ENCODE results near the gene SLC39A3.

The SLC39A3 gene

DNA sequence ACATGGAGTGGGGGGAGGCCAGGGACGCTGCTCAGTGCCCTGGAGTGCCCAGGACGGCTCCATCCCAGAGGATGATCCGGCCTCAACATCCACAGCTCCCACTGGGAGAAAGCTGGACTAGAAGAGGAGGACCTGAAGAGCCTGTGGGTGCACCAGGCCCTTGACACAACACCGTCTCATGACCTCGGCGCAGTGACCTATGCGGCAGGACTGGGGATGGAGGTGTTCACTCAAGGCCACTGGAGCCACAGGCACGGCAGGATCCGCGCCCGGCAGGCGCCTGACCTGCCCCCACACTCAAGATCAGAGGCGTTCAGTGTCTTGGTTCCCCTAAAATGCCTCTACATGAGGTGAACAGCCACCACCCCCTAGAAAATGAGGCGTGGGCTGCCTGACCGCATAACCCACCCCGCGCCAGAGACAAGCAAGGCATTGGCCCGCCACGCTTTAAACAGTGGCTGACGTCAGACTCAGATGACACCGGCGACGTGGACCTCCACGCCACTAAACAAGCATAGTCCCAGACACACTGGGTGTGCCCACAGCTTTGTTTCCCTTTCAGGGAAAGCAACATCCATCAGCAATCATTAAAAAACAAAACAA, 35.2 kb upstream of the SLC39A3 start:
- TF ChIP-seq POLR2A (IDR thresholded peaks at IDR 0.05; ENCODE audit: low read depth, low read length) = no peak
- no peak for DNase-seq (ENCODE audit: insufficient read length, low spot score)
- no peak for FAIRE-seq

- TF ChIP-seq POLR2A (IDR thresholded peaks at IDR 0.05; ENCODE audit: low read depth, low read length) = no peak
- FAIRE-seq = no peak
- DNase-seq (ENCODE audit: insufficient read length, low spot score) = no peak
These were observed 34.4 kb upstream of the SLC39A3 start for GRCh38 chr19:2774083-2774679.

DNA sequence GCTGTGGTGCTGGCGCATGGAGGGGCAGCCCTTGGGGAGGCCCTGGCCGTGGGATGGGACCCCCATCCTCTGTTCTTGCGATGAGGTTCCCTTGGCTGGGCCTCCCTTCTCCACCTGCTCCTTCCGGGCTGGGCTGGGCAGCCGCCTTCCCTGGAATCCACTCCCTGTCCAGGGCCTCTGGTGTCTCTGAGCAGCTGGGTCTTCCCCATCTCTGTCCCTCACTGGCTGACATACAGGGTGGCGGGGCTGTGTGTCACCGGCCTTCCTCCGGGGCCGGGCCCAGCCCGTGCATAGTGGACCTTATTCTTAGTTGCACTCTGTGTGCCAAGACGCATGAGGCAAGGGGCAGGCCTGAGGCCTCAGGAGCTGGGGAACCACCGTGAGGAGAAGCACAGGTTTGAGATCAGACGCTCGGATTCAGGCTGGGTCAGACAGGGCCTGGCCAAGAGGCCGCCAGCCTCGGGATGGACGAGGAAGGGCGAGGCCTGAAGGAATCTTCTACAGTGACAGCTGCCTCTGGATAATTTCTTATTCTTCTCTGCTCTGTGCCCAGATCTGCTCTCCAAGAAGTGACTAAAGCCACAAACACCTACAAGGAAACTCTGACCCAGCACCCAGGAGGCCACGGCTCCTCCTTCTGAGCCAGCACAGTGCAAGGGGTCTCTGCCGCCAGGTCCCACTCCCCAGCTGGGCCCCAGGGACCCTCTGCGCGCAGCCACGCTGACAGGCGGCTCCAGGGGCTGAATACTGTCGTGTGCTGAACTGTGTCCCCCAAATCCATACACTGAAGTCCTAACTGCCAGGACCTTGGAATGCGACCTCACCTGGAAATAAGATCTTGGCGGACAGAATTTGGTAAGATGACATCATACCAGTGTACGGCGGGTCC, 32.2 kb upstream of the SLC39A3 start:
- DNase-seq (ENCODE audit: insufficient read length, low spot score) (no peak), FAIRE-seq (no peak)
- TF ChIP-seq POLR2A (IDR thresholded peaks at IDR 0.05; ENCODE audit: low read depth, low read length) = no peak

- TF ChIP-seq POLR2A (IDR thresholded peaks at IDR 0.05; ENCODE audit: low read depth, low read length) = no peak
- FAIRE-seq (no peak), DNase-seq (ENCODE audit: insufficient read length, low spot score) (no peak)
These were observed 30.5 kb upstream of the SLC39A3 start for GRCh38 chr19:2770055-2771013.

- DNase-seq (ENCODE audit: insufficient read length, low spot score) (no peak), FAIRE-seq (no peak)
- TF ChIP-seq POLR2A (IDR thresholded peaks at IDR 0.05; ENCODE audit: low read depth, low read length) = no peak
These were observed 29.4 kb upstream of the SLC39A3 start for GRCh38 chr19:2769218-2769617.

DNA sequence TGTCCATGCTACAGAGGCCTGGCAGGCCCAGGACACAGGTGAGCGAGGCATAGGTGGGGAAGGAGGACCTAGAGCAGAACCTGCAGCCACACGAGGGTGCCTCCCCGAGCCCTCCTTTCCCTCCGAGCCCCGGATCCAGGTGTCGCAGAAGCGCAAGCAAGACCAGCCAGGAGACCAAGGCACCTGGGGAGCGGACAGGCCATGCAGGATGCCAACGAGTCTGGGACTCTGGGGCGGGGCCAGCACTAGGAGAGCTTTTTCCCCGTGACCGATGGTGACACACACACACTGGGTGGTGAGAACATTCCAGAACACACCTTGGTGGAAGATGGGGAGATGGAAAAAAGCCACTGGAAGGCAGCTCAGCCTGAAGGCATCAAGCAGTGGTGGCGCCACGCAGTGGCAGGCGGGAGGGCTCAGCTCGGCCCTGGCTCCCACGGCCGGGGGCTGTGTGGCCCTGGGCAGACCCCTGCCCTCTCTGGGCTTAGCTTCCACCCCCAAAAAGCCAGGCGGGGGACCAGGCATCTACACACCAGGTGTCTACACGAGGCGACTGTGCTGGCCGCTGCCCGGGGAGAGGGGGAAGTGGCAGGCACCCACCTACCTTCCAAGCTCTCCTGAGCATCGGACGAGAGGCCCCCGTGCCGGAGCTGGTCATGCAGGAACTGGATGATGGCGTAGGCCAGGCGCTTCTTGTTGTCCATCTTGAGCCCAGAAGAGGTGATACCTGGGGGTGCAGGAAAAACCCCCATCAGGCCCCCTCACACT, 28.7 kb upstream of the SLC39A3 start:
- DNase-seq (ENCODE audit: insufficient read length, low spot score) (no peak), FAIRE-seq (no peak)
- no peak for TF ChIP-seq POLR2A (IDR thresholded peaks at IDR 0.05; ENCODE audit: low read depth, low read length)

- no peak for TF ChIP-seq POLR2A (IDR thresholded peaks at IDR 0.05; ENCODE audit: low read depth, low read length)
- no peak for FAIRE-seq
- DNase-seq (ENCODE audit: insufficient read length, low spot score) = no peak
These were observed 27.9 kb upstream of the SLC39A3 start for GRCh38 chr19:2767688-2768087.

- FAIRE-seq (no peak), DNase-seq (ENCODE audit: insufficient read length, low spot score) (no peak)
- no peak for TF ChIP-seq POLR2A (IDR thresholded peaks at IDR 0.05; ENCODE audit: low read depth, low read length)
These were observed 27.0 kb upstream of the SLC39A3 start for GRCh38 chr19:2766594-2767372.

DNA sequence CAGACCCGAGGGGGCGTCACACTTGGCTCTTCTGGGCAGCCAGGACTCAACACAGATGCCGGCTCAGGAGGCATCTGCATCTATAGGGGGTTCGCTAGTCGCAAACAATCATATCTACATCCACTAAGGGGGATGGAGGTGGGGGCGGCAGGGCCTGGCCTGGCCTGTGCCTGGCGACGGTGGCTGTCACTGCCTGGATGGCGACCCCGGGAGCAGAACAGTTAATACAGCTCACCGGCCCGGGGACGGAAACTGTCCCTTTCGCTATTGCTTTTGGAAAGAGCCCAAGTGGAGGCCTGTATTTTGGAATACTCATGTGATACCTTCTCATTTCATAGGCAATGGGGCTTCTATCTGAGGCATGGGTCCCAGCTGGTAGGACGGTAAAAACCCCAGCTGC, 25.6 kb upstream of the SLC39A3 start:
- no peak for FAIRE-seq
- no peak for DNase-seq (ENCODE audit: insufficient read length, low spot score)
- TF ChIP-seq POLR2A (IDR thresholded peaks at IDR 0.05; ENCODE audit: low read depth, low read length) = no peak

- no peak for FAIRE-seq
- no peak for TF ChIP-seq POLR2A (IDR thresholded peaks at IDR 0.05; ENCODE audit: low read depth, low read length)
- DNase-seq (ENCODE audit: insufficient read length, low spot score) = no peak
These were observed 25.1 kb upstream of the SLC39A3 start for GRCh38 chr19:2764945-2765344.

- FAIRE-seq (no peak), DNase-seq (ENCODE audit: insufficient read length, low spot score) (no peak)
- no peak for TF ChIP-seq POLR2A (IDR thresholded peaks at IDR 0.05; ENCODE audit: low read depth, low read length)
These were observed 23.9 kb upstream of the SLC39A3 start for GRCh38 chr19:2763687-2764086.

DNA sequence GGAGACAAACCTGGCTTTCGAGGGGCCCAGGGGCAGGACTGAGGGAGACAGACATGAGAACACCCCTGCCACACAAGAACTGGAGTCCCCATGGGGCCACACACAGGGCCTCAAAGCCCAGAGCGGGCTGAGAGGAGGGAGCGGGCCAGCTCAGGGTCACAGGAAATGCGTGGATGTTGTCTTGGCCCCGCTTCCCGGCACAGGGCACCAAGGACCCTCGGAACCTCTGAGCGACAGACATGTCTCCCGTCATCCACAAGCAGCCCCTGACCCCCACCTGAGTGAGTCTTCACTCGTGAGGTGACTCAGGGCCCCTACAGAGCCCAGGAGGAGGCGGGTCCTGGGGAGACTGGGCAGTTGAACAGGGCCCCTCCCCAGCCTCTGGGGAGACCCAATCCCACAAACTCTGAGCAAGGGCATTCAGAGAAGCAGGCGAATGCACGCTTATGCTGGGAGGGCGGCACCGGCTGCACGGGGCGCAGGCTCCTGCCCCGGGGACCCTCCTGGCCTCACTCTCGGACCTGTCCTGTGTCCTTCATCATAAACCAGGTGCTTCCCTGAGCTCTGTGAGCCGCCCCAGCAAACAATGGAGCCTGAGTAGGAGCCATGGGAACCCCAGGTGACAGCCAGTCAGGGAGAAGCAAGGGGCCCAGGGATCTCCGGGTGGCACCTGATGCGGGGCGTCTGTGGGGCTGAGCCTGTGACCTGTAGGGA, 23.1 kb upstream of the SLC39A3 start:
- FAIRE-seq (no peak), DNase-seq (ENCODE audit: insufficient read length, low spot score) (no peak)
- no peak for TF ChIP-seq POLR2A (IDR thresholded peaks at IDR 0.05; ENCODE audit: low read depth, low read length)
